H1 (cell line): Measurements from ENCODE around the gene RSAD2.

Experiments used
- CTCF ChIP-seq, 3 experiments: IDR thresholded peaks; 1 replicate in 2 of 3; 2 replicates in 1 of 3; pipeline versions ENCODE4 v1.5.1 to v1.6.1; 2011; ENCODE audit warnings: low read length in 3 of 3, mild to moderate bottlenecking in 3 of 3, inconsistent platforms in 2 of 3, low read depth in 1 of 3, moderate library complexity in 1 of 3; ENCODE audit not compliant: insufficient read depth in 1 of 3; ENCODE audit errors: control extremely low read depth in 1 of 3
- EP300 ChIP-seq, 2 experiments: IDR thresholded peaks; 1 replicate in 1 of 2; 2 replicates in 1 of 2; pipeline ENCODE4 v1.6.1; 2011 to 2012; ENCODE audit warnings: low read depth in 2 of 2, low read length in 2 of 2, mild to moderate bottlenecking in 2 of 2, borderline replicate concordance in 1 of 2, inconsistent platforms in 1 of 2, moderate library complexity in 1 of 2
- MAFK ChIP-seq: IDR thresholded peaks from 2 replicates; pipeline ENCODE4 v1.6.1; 2012; ENCODE audit warnings: low read depth, mild to moderate bottlenecking, improper control_type of control experiment, low read length
- POLR2A ChIP-seq, 2 experiments: IDR thresholded peaks; 1 replicate in 1 of 2; 2 replicates in 1 of 2; pipeline ENCODE4 v1.6.1; 2011; ENCODE audit warnings: low read depth in 2 of 2, low read length in 2 of 2, mild to moderate bottlenecking in 2 of 2; ENCODE audit errors: control extremely low read depth in 1 of 2
- POLR2AphosphoS5 ChIP-seq: IDR thresholded peaks from 2 replicates; pipeline ENCODE4 v1.6.1; 2011; ENCODE audit warnings: low read depth, low read length
- RFX5 ChIP-seq: IDR thresholded peaks from 2 replicates; pipeline ENCODE4 v1.6.1; 2011; ENCODE audit warnings: low read depth, low read length, improper control_type of control experiment, borderline replicate concordance

GRCh38 chr2:6934758-6935651 is 57.4 kb downstream of the RSAD2 start:
- no peak for TF ChIP-seq POLR2A (IDR thresholded peaks at IDR 0.05; ENCODE audit: control extremely low read depth in 1 of 2, low read depth in 2 of 2, low read length in 2 of 2)
- no peak for TF ChIP-seq RFX5
- no peak for TF ChIP-seq MAFK
- no peak for TF ChIP-seq EP300 (IDR thresholded peaks at IDR 0.05; ENCODE audit: borderline replicate concordance in 1 of 2, low read depth in 2 of 2, low read length in 2 of 2)
- no peak for TF ChIP-seq POLR2AphosphoS5
- no peak for TF ChIP-seq CTCF (IDR thresholded peaks at IDR 0.05; ENCODE audit: control extremely low read depth in 1 of 3, insufficient read depth in 1 of 3, low read depth in 1 of 3, low read length in 3 of 3)
